GM18526 (cell line): ENCODE measurements around the gene LLGL2.

ENCODE experiments used
- POLR2A ChIP-seq: IDR thresholded peaks from 3 replicates; pipeline ENCODE4 v1.6.1; 2011; ENCODE audit not compliant: insufficient read length; ENCODE audit errors: extremely low read depth

LLGL2 gene

GRCh38 chr17:75546181-75546580 is 20.7 kb downstream of the LLGL2 start:
- no peak for TF ChIP-seq POLR2A

GRCh38 chr17:75547091-75547490 is 21.6 kb downstream of the LLGL2 start:
- TF ChIP-seq POLR2A = no peak

GRCh38 chr17:75548813-75549212 is 23.3 kb downstream of the LLGL2 start:
- TF ChIP-seq POLR2A = no peak

- no peak for TF ChIP-seq POLR2A
Measured at GRCh38 chr17:75549246-75550138, 24.0 kb downstream of the LLGL2 start.

GRCh38 chr17:75550139-75550465 is 24.6 kb downstream of the LLGL2 start:
- TF ChIP-seq POLR2A = no peak

GRCh38 chr17:75551266-75551665 is 25.8 kb downstream of the LLGL2 start:
- no peak for TF ChIP-seq POLR2A

- no peak for TF ChIP-seq POLR2A
Measured at GRCh38 chr17:75552425-75553294, 27.2 kb downstream of the LLGL2 start.

- TF ChIP-seq POLR2A = no peak
Measured at GRCh38 chr17:75553295-75554110, 28.0 kb downstream of the LLGL2 start.

GRCh38 chr17:75555679-75556153 is 30.2 kb downstream of the LLGL2 start:
- TF ChIP-seq POLR2A = no peak

GRCh38 chr17:75557075-75557851 is 31.8 kb downstream of the LLGL2 start:
- no peak for TF ChIP-seq POLR2A

GRCh38 chr17:75557852-75558665 is 32.6 kb downstream of the LLGL2 start:
- TF ChIP-seq POLR2A = no peak

GRCh38 chr17:75558666-75559530 is 33.4 kb downstream of the LLGL2 start:
- TF ChIP-seq POLR2A = no peak
